ENCODE data around the gene FARP1. TPM values are rescaled to one million over a fixed set of nuclear protein-coding genes. Genes with fewer than 3 reads are reported as not detected.

FARP1 gene, protein sequence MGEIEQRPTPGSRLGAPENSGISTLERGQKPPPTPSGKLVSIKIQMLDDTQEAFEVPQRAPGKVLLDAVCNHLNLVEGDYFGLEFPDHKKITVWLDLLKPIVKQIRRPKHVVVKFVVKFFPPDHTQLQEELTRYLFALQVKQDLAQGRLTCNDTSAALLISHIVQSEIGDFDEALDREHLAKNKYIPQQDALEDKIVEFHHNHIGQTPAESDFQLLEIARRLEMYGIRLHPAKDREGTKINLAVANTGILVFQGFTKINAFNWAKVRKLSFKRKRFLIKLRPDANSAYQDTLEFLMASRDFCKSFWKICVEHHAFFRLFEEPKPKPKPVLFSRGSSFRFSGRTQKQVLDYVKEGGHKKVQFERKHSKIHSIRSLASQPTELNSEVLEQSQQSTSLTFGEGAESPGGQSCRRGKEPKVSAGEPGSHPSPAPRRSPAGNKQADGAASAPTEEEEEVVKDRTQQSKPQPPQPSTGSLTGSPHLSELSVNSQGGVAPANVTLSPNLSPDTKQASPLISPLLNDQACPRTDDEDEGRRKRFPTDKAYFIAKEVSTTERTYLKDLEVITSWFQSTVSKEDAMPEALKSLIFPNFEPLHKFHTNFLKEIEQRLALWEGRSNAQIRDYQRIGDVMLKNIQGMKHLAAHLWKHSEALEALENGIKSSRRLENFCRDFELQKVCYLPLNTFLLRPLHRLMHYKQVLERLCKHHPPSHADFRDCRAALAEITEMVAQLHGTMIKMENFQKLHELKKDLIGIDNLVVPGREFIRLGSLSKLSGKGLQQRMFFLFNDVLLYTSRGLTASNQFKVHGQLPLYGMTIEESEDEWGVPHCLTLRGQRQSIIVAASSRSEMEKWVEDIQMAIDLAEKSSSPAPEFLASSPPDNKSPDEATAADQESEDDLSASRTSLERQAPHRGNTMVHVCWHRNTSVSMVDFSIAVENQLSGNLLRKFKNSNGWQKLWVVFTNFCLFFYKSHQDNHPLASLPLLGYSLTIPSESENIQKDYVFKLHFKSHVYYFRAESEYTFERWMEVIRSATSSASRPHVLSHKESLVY
- 30.6 and 31.5 TPM in 2 replicates for total RNA-seq

DNA sequence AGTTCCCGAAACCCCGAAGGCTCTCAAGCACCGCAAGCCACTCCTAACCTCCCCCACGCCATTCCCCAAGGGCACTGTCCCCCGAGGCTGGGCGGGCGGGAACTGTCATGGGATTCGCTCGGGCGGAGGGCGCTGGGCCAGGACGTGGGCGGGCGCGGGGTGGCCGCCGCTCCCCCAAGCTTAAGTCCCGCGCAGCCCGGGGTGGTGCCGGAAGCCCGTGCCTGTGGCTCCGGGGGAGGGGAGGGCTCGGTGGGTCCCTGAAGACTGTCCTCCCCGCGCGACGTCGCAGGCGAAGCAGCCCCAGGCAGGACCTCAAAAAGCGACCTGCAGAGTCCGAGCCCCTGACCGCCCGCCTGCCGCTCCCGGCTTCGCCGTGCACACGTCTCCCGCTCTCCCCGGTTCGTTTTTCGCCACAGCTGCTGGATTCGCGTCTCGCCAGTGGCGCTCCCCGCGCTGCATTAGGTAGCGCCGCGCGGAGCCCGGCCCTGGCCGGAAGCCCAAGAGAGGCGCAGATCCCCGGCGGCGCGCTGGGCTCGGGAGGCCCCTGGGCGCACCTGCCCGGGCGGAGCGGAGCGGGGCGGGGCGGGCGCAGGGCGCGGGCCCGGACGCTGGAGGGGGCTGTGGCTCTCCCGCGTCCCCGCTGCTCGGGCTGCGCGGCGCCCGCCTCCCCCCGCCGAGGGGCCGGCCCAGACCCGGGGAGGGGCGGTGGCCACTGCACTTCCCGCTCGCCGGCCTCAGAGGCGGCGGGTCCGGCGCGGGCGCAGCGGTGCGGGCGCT, at the start of gene FARP1:
TSS of gene FARP1 (plus strand) at position 715 of the 777 bp plus-strand sequence. CDS start 70,149 bp downstream, outside the sequence.

DNA sequence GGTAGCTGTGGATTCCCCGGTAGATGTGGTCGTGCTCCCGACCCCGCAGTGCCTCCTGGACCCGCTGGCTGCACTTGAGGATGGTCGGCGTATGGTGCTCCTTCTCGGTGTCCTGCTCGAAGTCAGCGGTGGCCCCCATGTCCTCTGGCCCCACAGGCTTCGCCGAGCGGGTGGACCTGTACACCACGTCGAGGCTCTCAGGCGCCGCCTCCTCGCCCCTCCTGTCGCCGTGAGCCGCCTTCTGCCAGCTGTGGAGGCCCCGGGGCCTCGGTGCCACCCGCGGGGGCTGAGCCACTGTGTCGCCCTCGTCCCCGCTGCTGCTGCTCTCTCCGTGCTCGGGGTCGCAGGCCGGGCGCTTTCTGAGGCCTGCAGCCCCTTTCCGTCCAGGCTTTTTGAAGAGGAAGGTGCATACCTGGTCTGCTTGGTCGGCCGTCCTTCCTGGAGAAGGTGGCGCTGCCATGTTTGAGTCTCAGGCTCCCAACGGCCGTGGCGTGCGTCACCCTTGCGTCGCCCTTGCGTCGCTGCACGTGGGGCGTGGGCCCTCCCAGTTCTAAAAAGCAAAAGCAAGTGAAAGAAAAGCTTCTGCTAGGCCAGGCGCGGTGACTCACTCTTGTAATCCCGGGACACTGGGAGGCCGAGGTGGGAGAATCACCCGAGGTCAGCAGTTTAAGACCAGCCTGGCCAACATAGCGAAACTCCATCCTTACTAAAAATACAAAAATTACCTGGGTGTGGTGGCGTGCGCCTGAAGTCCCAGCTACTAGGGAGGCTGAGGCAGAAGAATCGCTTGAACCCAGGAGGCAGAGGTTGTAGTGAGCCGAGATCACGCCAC, 34.1 kb downstream of the FARP1 start, which contains the start of gene RNF113B:
TSS of gene RNF113B (minus strand) at position 493 of the 832 bp plus-strand sequence. CDS start at position 460, 33 bp downstream.

Other genes starting within 250 kb of the FARP1 start
- gene IPO5, start 189.4 kb upstream of the FARP1 start, total RNA-seq: 126 and 163 TPM in 2 replicates
- not detected in 2 replicates for gene RNF113B, start 34.2 kb downstream of the FARP1 start, total RNA-seq

Data from smooth muscle cell of bladder (primary cell).